Measurements from ENCODE around the gene RUNX1.

The RUNX1 gene

DNA sequence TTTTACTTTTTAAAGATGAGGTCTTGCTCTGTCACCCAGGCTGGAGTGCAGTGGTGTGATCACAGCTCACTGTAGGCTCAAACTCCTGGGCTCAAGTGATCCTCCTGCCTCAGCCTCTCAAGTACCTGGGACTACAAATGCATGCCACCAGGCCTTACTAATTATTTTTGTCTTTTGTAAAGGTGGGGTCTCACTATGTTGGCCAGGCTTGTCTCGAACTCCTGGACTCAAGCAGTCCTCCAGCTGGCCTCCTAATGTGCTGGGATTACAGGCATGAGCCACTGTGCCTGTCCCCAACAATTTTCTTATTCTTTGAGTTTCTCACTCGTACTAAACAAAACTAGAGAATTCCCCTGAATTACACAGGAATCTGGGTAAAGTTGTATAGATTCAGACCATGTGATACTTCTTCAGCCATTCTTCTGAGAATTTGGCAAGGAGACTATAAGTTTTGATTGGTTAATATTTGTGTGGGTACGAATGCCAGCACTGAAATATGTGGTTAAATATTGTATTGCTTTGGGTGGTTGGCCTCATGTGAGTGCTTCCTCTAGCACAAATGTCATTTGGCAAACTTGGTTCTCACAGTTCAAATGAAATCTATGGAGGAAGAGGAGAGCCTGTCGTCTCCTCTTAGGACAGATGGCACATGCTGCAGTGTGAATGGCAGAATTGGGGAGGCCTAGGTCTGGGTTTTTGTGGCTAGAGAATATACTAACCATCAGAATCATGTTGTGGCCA, 104.9 kb downstream of the RUNX1 start:
- DNase-seq = no peak

- DNase-seq = no peak
Observed at GRCh38 chr21:34942911-34943310, 106.2 kb downstream of the RUNX1 start.

- no peak for DNase-seq
Observed at GRCh38 chr21:34941162-34941561, 107.9 kb downstream of the RUNX1 start.

GRCh38 chr21:34939673-34940331, 109.3 kb downstream of the RUNX1 start:
- peak; percentile 65 for DNase-seq

DNA sequence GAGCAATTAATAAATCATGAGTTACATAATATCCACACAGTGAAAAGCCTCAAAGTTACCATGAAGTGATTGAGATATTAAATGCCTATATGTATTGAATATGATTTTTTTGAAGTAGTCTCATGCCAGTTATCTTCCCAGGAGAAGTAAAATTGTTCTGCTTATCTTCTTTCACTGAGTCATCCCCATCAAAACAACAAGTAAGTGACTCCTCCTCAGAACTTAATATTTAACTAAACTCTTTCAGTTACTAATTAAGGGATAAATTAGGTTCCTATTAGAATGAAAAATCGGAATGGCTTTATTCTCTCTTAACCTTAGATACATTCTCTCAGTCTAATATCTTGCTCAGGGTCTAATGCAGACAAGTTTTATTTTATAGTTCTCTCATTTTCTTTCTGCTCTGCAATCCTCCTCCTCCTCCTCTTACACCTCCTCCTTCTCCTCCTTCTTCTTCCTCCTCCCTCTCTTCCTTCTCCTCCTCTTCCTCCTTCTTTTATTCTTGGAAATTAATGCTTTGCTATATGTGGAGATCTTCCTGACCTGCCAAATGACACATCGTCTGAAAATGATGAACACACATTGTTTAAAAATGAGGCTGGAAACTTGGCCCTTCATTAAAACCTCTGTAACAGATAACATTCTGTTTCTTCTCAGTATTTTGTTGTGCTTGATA, 110.9 kb downstream of the RUNX1 start:
- DNase-seq = peak; percentile 76

- no peak for DNase-seq
Observed at GRCh38 chr21:34936883-34937563, 112.1 kb downstream of the RUNX1 start.

- no peak for DNase-seq
Observed at GRCh38 chr21:34936371-34936789, 112.7 kb downstream of the RUNX1 start.

DNA sequence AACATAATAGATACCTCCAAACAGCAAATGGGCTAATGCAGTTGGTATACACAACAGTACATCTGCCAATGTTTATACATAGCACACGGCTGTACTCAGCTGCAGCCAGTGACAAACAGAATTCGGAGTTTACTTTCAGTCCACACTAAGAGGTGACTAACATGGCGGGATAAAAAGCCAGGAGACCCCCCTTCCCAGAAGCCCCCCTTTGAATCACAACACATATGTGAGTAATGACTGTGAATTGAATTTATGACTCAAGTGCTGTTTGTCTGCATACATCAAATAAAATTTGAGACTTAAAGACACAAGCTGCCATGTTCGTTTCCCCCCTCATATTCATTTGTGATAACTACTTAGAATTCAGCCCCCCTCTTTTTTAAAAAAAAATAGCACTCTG, 113.2 kb downstream of the RUNX1 start:
- no peak for DNase-seq

DNA sequence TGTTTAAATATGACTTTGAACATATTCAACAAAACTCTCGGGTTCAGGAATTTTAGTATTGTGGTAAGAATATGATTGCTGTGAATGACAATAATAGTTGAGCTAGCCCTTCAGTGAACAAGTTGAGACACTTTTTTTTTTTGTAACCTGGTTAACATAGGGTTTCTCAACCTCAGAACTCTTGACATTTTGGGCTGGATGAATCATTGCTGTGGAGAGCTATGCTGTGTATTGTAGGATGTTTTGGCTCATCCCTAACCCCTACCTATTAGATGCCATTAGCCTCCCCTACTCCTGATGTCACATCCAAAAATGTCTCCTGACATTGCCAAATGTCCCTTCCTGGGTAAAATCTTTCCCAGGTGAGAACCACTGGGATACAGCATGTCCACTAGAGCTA, 113.7 kb downstream of the RUNX1 start:
- DNase-seq = no peak

DNA sequence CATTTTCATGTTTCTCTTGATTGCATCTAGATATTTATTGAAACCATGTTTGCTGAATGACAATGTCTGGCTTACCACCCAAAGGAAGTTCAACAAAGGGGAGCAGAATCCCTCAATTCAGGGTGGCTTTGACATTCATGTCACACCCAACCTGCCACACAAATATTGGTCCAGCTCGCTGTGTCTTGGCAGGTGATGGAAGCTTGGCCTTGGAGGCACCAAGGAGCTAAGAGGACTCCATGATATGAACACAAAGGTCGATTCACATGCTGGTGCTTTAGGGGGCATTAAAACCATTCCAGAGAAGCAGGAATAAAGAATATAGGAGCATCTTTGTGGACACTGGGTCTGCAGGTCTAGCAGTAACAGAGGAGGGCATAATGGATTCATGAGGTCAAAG, 114.8 kb downstream of the RUNX1 start:
- DNase-seq = no peak

DNA sequence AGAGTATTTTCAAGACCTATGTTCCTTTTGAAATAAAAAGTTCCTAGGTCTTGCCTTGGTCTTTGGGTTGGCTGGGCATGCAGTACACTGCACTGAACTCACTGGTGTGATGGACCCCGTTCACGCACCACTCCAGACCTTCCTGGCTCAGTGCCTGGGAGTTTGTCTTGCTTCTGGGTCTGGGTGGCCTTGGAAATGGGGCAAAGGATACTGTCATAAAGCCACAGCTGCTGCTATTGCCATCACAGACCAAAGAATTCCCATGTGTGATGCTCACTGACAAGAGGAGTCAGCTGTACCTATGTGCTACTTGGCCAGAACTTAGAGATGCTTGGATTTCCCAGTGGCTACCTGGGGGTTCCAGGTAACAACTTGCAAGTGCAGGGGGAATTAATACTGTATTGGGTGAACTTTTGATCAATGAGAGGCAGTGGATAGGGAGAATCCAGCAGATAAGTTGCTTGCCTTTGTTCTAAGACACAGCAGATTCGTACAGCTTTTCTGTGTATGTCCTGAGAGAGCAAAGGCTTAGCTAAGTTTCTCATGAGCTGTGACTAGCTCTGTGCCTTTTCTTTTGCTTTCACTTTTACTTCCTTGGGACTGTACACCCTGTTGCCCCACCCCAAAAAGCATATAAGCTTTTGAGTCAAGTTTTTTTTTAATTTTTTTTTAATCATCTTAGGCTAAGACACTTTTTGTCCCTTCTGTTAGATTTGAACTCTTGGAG, 115.3 kb downstream of the RUNX1 start:
- DNase-seq = no peak

GRCh38 chr21:34932233-34932632, 116.9 kb downstream of the RUNX1 start:
- no peak for DNase-seq

DNA sequence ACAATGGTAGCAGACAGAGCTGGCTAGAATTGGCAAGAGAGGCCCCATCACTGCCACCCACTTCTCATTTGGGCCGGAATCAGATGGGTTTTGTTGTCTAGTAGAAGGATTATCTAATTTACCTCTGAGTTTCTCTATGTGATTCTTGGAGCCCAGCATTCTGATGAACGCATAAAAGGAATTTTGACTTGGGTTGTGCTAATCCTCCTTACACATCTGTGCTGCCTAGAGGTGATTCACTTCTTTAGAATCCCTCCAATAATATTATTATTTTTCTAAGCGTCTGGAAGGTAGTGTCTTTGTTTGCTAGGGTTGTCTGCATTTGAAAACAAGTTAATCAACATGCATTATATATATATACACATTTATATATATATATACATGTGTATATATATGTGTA, 118.1 kb downstream of the RUNX1 start:
- DNase-seq = peak; percentile 79

- DNase-seq = no peak
Observed at GRCh38 chr21:34928637-34929036, 120.5 kb downstream of the RUNX1 start.

- DNase-seq = no peak
Observed at GRCh38 chr21:34927992-34928391, 121.1 kb downstream of the RUNX1 start.

- DNase-seq = no peak
Observed at GRCh38 chr21:34926803-34927467, 122.2 kb downstream of the RUNX1 start.

GRCh38 chr21:34925597-34925996, 123.5 kb downstream of the RUNX1 start:
- DNase-seq = no peak

DNA sequence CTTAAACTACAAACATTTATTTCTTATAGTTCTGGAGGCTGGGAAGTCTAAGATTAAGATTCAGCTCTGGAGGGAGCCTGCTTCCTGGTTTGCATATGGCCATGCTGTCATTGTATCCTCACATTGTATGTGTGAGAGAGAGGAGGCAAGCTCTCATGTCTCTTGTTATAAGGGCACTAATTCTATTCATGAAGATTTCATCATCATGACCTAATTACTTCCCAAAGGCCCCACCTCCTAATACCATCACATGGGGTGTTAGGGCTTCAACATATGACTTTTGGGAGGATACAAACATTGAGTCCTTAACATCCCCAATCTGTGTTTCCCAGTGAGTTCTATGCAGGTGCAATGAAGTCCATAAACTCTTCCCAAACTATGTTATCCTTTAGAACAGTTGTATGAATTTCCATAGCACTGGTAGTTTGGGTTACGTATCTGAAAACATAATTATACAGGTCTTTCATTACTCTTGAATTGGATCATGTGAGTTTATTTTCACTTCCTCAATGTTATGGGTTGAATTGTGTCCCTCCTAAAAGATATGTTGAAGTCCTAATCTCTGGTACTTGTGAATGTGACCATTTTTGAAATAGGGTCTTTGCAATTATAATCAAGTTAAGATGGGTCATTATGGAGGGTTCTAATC, 124.2 kb downstream of the RUNX1 start:
- DNase-seq = no peak

GRCh38 chr21:34924194-34924593, 124.9 kb downstream of the RUNX1 start:
- DNase-seq = no peak

DNA sequence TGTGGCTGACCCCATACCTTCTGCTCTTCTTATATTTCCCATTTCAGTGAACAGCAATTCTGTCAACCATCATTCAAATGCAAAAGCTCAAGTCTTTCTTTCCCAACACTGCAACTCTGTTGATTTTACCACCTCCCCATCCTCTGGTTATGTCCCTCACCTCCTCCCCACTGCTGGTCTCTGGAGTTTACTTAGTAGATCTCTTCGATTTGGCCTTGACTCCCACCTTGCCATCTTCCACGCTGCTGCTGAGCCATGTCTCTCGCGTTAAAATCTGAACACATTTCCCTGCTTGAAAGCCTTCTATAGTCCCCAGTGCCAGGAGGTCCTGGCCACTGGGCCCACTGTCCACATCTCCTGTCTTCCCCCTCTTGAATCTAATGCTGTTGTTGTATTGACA, 125.5 kb downstream of the RUNX1 start:
- DNase-seq = no peak

DNA sequence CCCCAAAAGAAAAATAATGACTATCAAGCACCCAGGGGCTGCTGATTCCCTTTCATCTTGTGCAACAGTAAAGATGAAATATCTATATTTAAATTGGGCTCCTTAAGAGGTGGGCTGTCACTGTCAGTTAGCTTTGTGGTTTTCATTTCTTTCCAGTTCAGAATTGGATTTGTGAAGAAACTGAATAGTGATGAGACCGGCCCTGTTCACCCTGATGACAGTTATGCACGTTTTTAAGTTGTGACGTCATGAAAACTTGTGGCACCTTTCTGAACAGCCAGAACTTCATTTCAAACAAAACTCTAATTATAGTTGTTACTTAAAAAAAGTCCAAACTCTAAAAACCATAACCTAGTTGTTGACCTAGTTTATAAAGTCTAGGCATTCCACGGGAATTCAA, 125.9 kb downstream of the RUNX1 start:
- no peak for DNase-seq
